SK-N-SH (cell line): ENCODE results near the gene MAP3K5. TPM values are rescaled to one million over a fixed set of nuclear protein-coding genes. Genes with fewer than 3 reads are reported as not detected.

Source experiments
- CTCF ChIA-PET: fragments of 300-600, 350-600 bp; formaldehyde crosslinking; extraction: SDS; loops from one replicate; lab custom pipeline; 2021; lab: Yijun Ruan, JAX
- POLR2A ChIA-PET: fragments of 350-600 bp; sonication (Branson Sonifier 250); formaldehyde crosslinking; extraction: SDS; loops from one replicate; lab custom pipeline; 2020; ENCODE audit warnings: antibody characterized with exemption, inconsistent platforms; lab: Yijun Ruan, JAX
- DNase-seq: peaks from one replicate; pipeline ENCODE4 v3.0.0; 2012
- H2AFZ ChIP-seq: fragments of 200-600 bp; sonication (generic); 2 replicates; pipeline ENCODE4 v1.8.1; 2016; ENCODE audit warnings: antibody characterized with exemption, mild to moderate bottlenecking, low read depth
- H3F3A ChIP-seq: fragments of 200-600 bp; sonication (generic); replicated peaks from 2 replicates; pipeline ENCODE3; 2016; ENCODE audit warnings: antibody characterized with exemption, mild to moderate bottlenecking; ENCODE audit not compliant: insufficient read depth
- H3K27ac ChIP-seq, 2 experiments: fragments of 200-500 bp in 1 of 2; fragments of 200-600 bp in 1 of 2; sonication (Bioruptor generic) in 1 of 2; sonication (generic), shearing (Covaris generic) in 1 of 2; 2 replicates each; pipeline versions ENCODE4 v1.5.1 to v1.6.1; 2014 to 2016; ENCODE audit warnings: low read depth in 2 of 2, inconsistent platforms in 1 of 2, low read length in 1 of 2, mild to moderate bottlenecking in 1 of 2, mixed read lengths in 1 of 2
- H3K27me3 ChIP-seq: fragments of 200-600 bp; sonication (generic), shearing (Covaris generic); 2 replicates; pipeline ENCODE4 v1.6.1; 2016; ENCODE audit warnings: mixed run types; ENCODE audit not compliant: insufficient read depth
- H3K36me3 ChIP-seq, 2 experiments: fragments of 200-500 bp in 1 of 2; fragments of 200-600 bp in 1 of 2; sonication (Bioruptor generic) in 1 of 2; sonication (generic) in 1 of 2; replicated peaks in 1 of 2; 2 replicates each; pipeline versions ENCODE3 to v1.5.1; 2014 to 2016; ENCODE audit warnings: low read length in 1 of 2, mild to moderate bottlenecking in 1 of 2; ENCODE audit not compliant: insufficient read depth in 2 of 2, control insufficient read depth in 1 of 2
- H3K4me1 ChIP-seq, 2 experiments: fragments of 200-500 bp in 1 of 2; fragments of 200-600 bp in 1 of 2; sonication (Bioruptor generic) in 1 of 2; sonication (generic), shearing (Covaris generic) in 1 of 2; 2 replicates each; pipeline versions ENCODE4 v1.5.1 to v1.6.1; 2014 to 2016; ENCODE audit warnings: low read depth in 1 of 2, low read length in 1 of 2, mixed run types in 1 of 2; ENCODE audit not compliant: insufficient read depth in 2 of 2, control insufficient read depth in 1 of 2
- H3K4me2 ChIP-seq: fragments of 200-600 bp; sonication (generic), shearing (Covaris generic); 2 replicates; pipeline ENCODE4 v1.6.1; 2017; ENCODE audit warnings: mixed run types
- H3K4me3 ChIP-seq, 2 experiments: fragments of 200-500 bp in 1 of 2; fragments of 200-600 bp in 1 of 2; sonication (Bioruptor generic) in 1 of 2; sonication (generic), shearing (Covaris generic) in 1 of 2; 2 replicates each; pipeline versions ENCODE4 v1.5.1 to v1.8.1; 2014 to 2016; ENCODE audit warnings: low read depth in 2 of 2, inconsistent platforms in 1 of 2, low read length in 1 of 2, mild to moderate bottlenecking in 1 of 2, mixed read lengths in 1 of 2, moderate library complexity in 1 of 2
- H3K79me2 ChIP-seq: fragments of 200-600 bp; sonication (generic); 2 replicates; pipeline ENCODE4 v1.8.1; 2017; ENCODE audit warnings: mild to moderate bottlenecking; ENCODE audit not compliant: insufficient read depth
- H3K9ac ChIP-seq: fragments of 200-600 bp; sonication (generic); 2 replicates; pipeline ENCODE4 v1.6.1; 2017; ENCODE audit warnings: mixed run types
- H3K9me2 ChIP-seq: fragments of 200-600 bp; sonication (generic); 2 replicates; pipeline ENCODE4 v1.6.1; 2017; ENCODE audit warnings: mixed run types
- H3K9me3 ChIP-seq: fragments of 200-600 bp; sonication (generic); 2 replicates; pipeline ENCODE4 v1.6.1; 2017; ENCODE audit warnings: mixed run types, mild to moderate bottlenecking, moderate library complexity
- H4K20me1 ChIP-seq: fragments of 200-600 bp; sonication (generic); 2 replicates; pipeline ENCODE4 v1.6.1; 2017; ENCODE audit warnings: mild to moderate bottlenecking, mixed run types; ENCODE audit not compliant: insufficient read depth
- CHD2 ChIP-seq: fragments of 150-350 bp; IDR thresholded peaks from 2 replicates; pipeline ENCODE4 v1.6.1; 2018; ENCODE audit warnings: low read length; ENCODE audit not compliant: partially characterized antibody
- ELF1 ChIP-seq: IDR thresholded peaks from 2 replicates; pipeline ENCODE4 v1.4.0; 2012
- EP300 ChIP-seq, 2 experiments: IDR thresholded peaks; 2 replicates each; pipeline versions ENCODE4 v1.4.0 to v1.6.1; 2012; ENCODE audit warnings: borderline replicate concordance in 1 of 2, low read depth in 1 of 2, low read length in 1 of 2
- EZH2phosphoT487 ChIP-seq: fragments of 200-600 bp; sonication (generic); IDR thresholded peaks from 2 replicates; pipeline ENCODE4 v1.6.1; 2017; ENCODE audit warnings: low read depth, mixed run types, mild to moderate bottlenecking, antibody characterized with exemption, moderate library complexity, borderline replicate concordance
- FOXJ3 ChIP-seq: sonication (generic); formaldehyde crosslinking; IDR thresholded peaks from 2 replicates; pipeline ENCODE4 v1.5.1; 2020; ENCODE audit warnings: mild to moderate bottlenecking, missing genetic modification reagents
- FOXM1 ChIP-seq: IDR thresholded peaks from 2 replicates; pipeline ENCODE4 v1.4.0; 2012; ENCODE audit warnings: low read depth, mild to moderate bottlenecking
- GABPA ChIP-seq: IDR thresholded peaks from 2 replicates; pipeline ENCODE4 v1.4.0; 2012; ENCODE audit warnings: low read depth, mild to moderate bottlenecking
- GATA2 ChIP-seq: sonication (generic); formaldehyde crosslinking; IDR thresholded peaks from 2 replicates; pipeline ENCODE4 v1.5.0; 2020; ENCODE audit warnings: mild to moderate bottlenecking, missing genetic modification reagents
- JUND ChIP-seq: IDR thresholded peaks from 2 replicates; pipeline ENCODE4 v1.4.0; 2012
- NFIC ChIP-seq: IDR thresholded peaks from 2 replicates; pipeline ENCODE4 v1.4.0; 2012; ENCODE audit warnings: borderline replicate concordance
- NRF1 ChIP-seq: IDR thresholded peaks from 2 replicates; pipeline ENCODE4 v1.6.1; 2012; ENCODE audit warnings: low read depth, mild to moderate bottlenecking, low read length
- RAD21 ChIP-seq: IDR thresholded peaks from 2 replicates; pipeline ENCODE4 v1.6.1; 2012; ENCODE audit warnings: mild to moderate bottlenecking, low read length
- RCOR1 ChIP-seq: fragments of 150-350 bp; IDR thresholded peaks from 2 replicates; pipeline ENCODE4 v1.6.1; 2017; ENCODE audit warnings: antibody characterized with exemption, low read length
- RFX5 ChIP-seq: IDR thresholded peaks from 2 replicates; pipeline ENCODE4 v1.6.1; 2012; ENCODE audit warnings: mild to moderate bottlenecking, improper control_type of control experiment, low read length
- RXRA ChIP-seq: IDR thresholded peaks from 2 replicates; pipeline ENCODE4 v1.4.0; 2012; ENCODE audit warnings: low read depth, mild to moderate bottlenecking, borderline replicate concordance
- SIN3A ChIP-seq: IDR thresholded peaks from 2 replicates; pipeline ENCODE4 v1.6.1; 2012; ENCODE audit warnings: low read depth, mild to moderate bottlenecking, low read length, moderate library complexity, borderline replicate concordance
- TAF1 ChIP-seq: IDR thresholded peaks from 2 replicates; pipeline ENCODE4 v1.6.1; 2012; ENCODE audit warnings: low read depth, mild to moderate bottlenecking, low read length, moderate library complexity, borderline replicate concordance
- TCF12 ChIP-seq: IDR thresholded peaks from 2 replicates; pipeline ENCODE4 v1.4.0; 2012
- TEAD4 ChIP-seq: IDR thresholded peaks from 2 replicates; pipeline ENCODE4 v1.4.0; 2012; ENCODE audit warnings: mild to moderate bottlenecking, borderline replicate concordance; ENCODE audit not compliant: insufficient read depth
- YY1 ChIP-seq: IDR thresholded peaks from 2 replicates; pipeline ENCODE4 v1.4.0; 2012; ENCODE audit warnings: low read depth, mild to moderate bottlenecking
- WGBS: methylation state at CpG from one replicate; pipeline ENCODE4 v1.1.6; 2017; ENCODE audit warnings: low lambda C conversion rate; 5-methylcytosine and 5-hydroxymethylcytosine counted together
- polyA plus RNA-seq, 3 experiments: library from polyadenylated mRNA; depleted of rRNA; stranded (reverse); fragments of >200 nt; gene quantifications; 2 replicates each; pipeline ENCODE4 v1.2.3, GENCODE V29; 2012
- TF ChIP-seq, protein P1 (sequence below): fragments of 150-350 bp; IDR thresholded peaks from 2 replicates; pipeline ENCODE4 v1.6.1; 2016; ENCODE audit warnings: mild to moderate bottlenecking, low read depth, low read length

MAP3K5 gene
- polyA plus RNA-seq, 1 of the 3 experiments (the other 2 are of a cell fraction): 1.4 TPM

DNA sequence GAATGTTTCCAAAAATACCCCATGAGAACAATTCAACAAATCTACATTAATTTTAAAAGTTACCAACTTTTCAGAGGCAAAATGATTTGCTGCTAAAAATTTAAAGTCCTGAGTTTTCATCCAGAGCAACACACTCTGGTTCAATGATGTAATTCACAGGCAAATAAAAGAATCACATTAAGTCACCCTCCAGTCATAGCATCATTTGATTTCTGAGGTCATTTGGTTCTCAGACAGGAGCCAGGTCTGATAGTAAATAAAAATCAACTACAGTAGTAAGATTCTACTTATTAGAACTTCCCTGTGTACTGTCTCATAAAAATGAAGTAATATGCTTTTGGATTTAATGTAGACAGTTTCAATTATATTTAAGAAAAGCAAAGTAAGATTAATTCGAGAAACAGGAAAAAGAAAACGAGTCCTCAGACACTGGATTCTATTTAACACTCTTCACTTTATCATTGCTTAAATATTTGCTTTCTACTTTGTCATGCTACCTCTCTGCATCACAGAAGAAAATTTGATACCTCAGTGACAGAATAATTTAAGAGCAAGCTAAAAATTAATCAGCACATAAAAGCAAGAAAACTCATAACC, 267.8 kb downstream of the MAP3K5 start:
- Histone ChIP-seq H4K20me1 (no peaks in the 10 kb centered on the region), H3K36me3 (no peaks in the 10 kb centered on the region), H3K27me3 (no peaks in the 10 kb centered on the region), H3K4me1 (peaks cover 0 to 38% of the 10 kb centered on the region in 2 experiments; a peak in 2 of 4 replicates), H3K9ac (no peak overlapping the region), H3K79me2 (no peaks in the 10 kb centered on the region), H3K9me3 (no peaks in the 10 kb centered on the region), H3K4me2 (no peak overlapping the region), H2AFZ (no peak overlapping the region), H3K27ac (peak overlapping the region; percentile 7 to 94; a peak in 3 of 4 replicates), H3K9me2 (no peaks in the 10 kb centered on the region), H3K4me3 (peak overlapping the region in 1 of 2 experiments; percentile 31; a peak in 1 of 4 replicates), H3F3A (no peaks in the 10 kb centered on the region)
- ChIA-PET CTCF (interaction anchor here (0.7 to 5.9 kb wide), 10 partner anchors 15 to 207 kb away, joined by 3 to 51 read pairs (median 6); partner anchors contain the start of gene MAP7), POLR2A (interaction anchor here (0.6 to 2.4 kb wide), 3 partner anchors 25 to 235 kb away, joined by 3 to 14 read pairs (median 3); partner anchors contain the start of gene BCLAF1)
- TF ChIP-seq TCF12: no peak
- no peak for TF ChIP-seq YY1
- no peak for TF ChIP-seq EZH2phosphoT487
- no peak for TF ChIP-seq GATA2 (CRISPR knock-in tag)
- no peak for TF ChIP-seq ELF1
- TF ChIP-seq RCOR1: no peak
- no peak for TF ChIP-seq FOXJ3
- TF ChIP-seq GABPA: no peak
- TF ChIP-seq NFIC: no peak
- TF ChIP-seq, protein P1, sequence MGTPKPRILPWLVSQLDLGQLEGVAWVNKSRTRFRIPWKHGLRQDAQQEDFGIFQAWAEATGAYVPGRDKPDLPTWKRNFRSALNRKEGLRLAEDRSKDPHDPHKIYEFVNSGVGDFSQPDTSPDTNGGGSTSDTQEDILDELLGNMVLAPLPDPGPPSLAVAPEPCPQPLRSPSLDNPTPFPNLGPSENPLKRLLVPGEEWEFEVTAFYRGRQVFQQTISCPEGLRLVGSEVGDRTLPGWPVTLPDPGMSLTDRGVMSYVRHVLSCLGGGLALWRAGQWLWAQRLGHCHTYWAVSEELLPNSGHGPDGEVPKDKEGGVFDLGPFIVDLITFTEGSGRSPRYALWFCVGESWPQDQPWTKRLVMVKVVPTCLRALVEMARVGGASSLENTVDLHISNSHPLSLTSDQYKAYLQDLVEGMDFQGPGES: no peak
- TF ChIP-seq RFX5: no peak
- no peak for TF ChIP-seq RXRA
- TF ChIP-seq EP300 (IDR thresholded peaks at IDR 0.05; ENCODE audit: borderline replicate concordance in 1 of 2, low read depth in 1 of 2, low read length in 1 of 2): no peak
- no peak for TF ChIP-seq SIN3A
- no peak for TF ChIP-seq RAD21
- no peak for TF ChIP-seq TAF1
- no peak for DNase-seq
- WGBS: 36% methylated on average over 2 of the region's 2 CpGs

DNA sequence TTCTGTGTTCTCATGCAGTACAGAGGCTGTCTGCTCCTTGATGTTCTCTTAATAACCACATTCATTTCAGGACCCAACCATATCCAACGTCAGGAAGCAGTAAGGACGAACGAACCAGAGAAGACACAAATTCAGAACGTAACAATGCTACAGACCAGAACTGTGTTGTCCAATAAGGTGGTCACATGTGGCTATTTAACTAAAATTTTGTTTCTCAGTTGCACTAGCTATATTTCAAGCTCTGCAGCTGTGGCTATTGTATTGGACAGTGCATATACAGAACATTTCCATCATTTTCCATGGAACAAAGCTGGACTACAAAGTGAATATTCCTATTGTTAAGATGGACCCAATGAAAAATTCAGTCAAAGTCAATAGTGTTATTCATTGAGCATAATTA, 269.1 kb downstream of the MAP3K5 start:
- TF ChIP-seq TEAD4: no peak
- no peak for TF ChIP-seq JUND
- TF ChIP-seq CHD2: no peak
- TF ChIP-seq FOXM1: no peak
- TF ChIP-seq NRF1: no peak
- H3K4me2 ChIP-seq: no peak overlapping the region
- H3K79me2 ChIP-seq: no peaks in the 10 kb centered on the region
- H2AFZ ChIP-seq: no peak overlapping the region
- WGBS: 86% methylated on average over 4 of the region's 4 CpGs
- no peak overlapping the region for H3K4me3 ChIP-seq
- DNase-seq: no peak
- H3K27ac ChIP-seq: no peak overlapping the region; a peak in 1 of 4 replicates
- H3K4me1 ChIP-seq: peaks cover 0 to 38% of the 10 kb centered on the region in 2 experiments; a peak in 2 of 4 replicates
- H3F3A ChIP-seq: no peaks in the 10 kb centered on the region
- no peaks in the 10 kb centered on the region for H3K9me3 ChIP-seq
- H3K9me2 ChIP-seq: no peaks in the 10 kb centered on the region
- POLR2A ChIA-PET: no interaction called here
- H4K20me1 ChIP-seq: no peaks in the 10 kb centered on the region
- CTCF ChIA-PET: interaction anchor here (5.9 kb wide), 1 partner anchor 27 kb away, joined by 41 read pairs; the partner anchor contains the start of gene MAP7
- no peaks in the 10 kb centered on the region for H3K27me3 ChIP-seq
- H3K36me3 ChIP-seq: no peaks in the 10 kb centered on the region
- H3K9ac ChIP-seq: no peak overlapping the region
